Lower lobe of right lung (tissue), 2 donors: ENCODE measurements around the gene ZFAND5. TPM values are rescaled to one million over a fixed set of nuclear protein-coding genes. Genes with fewer than 3 reads are reported as not detected.
A peak's percentile ranks its signal among the peaks of the same experiment; 100 is the strongest.

ENCODE experiments used
- ATAC-seq, 2 donors: fragments of 200-7000 bp; cut with Tn5 transposase; one replicate each; pipeline ENCODE4 v1.9.1; 2020 to 2022; ENCODE audit warnings: mild to moderate bottlenecking in 2 of 2, moderate library complexity in 2 of 2
- DNase-seq: peaks from one replicate; pipeline ENCODE4 v3.0.0-alpha.2; 2020
- H3K27ac ChIP-seq: fragments of 200-600 bp; one replicate; pipeline ENCODE4 v1.8.0; 2022
- H3K27me3 ChIP-seq: fragments of 200-600 bp; one replicate; pipeline ENCODE4 v1.8.0; 2022; ENCODE audit warnings: low read depth
- H3K36me3 ChIP-seq: fragments of 200-600 bp; one replicate; pipeline ENCODE4 v1.8.0; 2022; ENCODE audit warnings: mild to moderate bottlenecking
- H3K4me1 ChIP-seq: fragments of 200-600 bp; one replicate; pipeline ENCODE4 v1.8.0; 2022
- H3K4me3 ChIP-seq: fragments of 200-600 bp; one replicate; pipeline ENCODE4 v1.8.0; 2022; ENCODE audit warnings: mild to moderate bottlenecking
- H3K9me3 ChIP-seq: fragments of 200-600 bp; one replicate; pipeline ENCODE4 v1.8.0; 2022
- CTCF ChIP-seq: fragments of 200-600 bp; IDR thresholded peaks from one replicate; pipeline ENCODE4 v1.8.0; 2022; ENCODE audit warnings: antibody characterized with exemption, mild to moderate bottlenecking
- intact Hi-C: fragments of 100-400 bp; cut with DNase I; formaldehyde crosslinking; loops from one replicate; pipeline ENCODE4 v1.11.0; 2022
- long read RNA-seq: library from polyadenylated mRNA; unstranded; transcript quantifications from one replicate; pipeline ENCODE4 v2.0.0, GENCODE V29; 2021
- total RNA-seq: library from RNA; stranded (reverse); fragmentation: NEBNext Ultra II Directional; extraction: Animal tissue kit (Norgen Biotek cat#: 25700); gene quantifications from one replicate; pipeline ENCODE4 v1.2.1, GENCODE V29; 2021
- donor health status: DM: no; HTN: yes; CAD: no; lungs with severe emphysema.

The ZFAND5 gene
- 206 TPM for total RNA-seq
- long read RNA-seq, transcript ZFAND5-205 (7 exons, 2,785 nt) = minor isoform, 51 of 144 reads
- long read RNA-seq, transcript ZFAND5-206 (4 exons, 553 nt) = minor isoform, 6 of 144 reads
- long read RNA-seq, transcript ZFAND5-204 (6 exons, 2,686 nt) = major isoform, 59 of 144 reads
- long read RNA-seq, partial matches to known transcripts = 11 of 144 reads
- long read RNA-seq, other reads (novel, unspliced or antisense) = 15 of 144 reads

GRCh38 chr9:72364679-72365524 lies at the start of gene ZFAND5:
ZFAND5 (minus strand) TSS chr9:72365208; CDS start chr9:72360778, 4,430 bp downstream.
- peak within 1 kb of the TSS; percentile 78 for H3K4me3 ChIP-seq
- peaks cover 8% of the 10 kb centered on the region for H3K36me3 ChIP-seq
- peak; percentile 95 to 97 for ATAC-seq
- H3K4me1 ChIP-seq = peaks cover 31% of the 10 kb centered on the region
- intact Hi-C loops = no loop called here
- H3K27ac ChIP-seq = peak within 1 kb of the TSS; percentile 100
- no peaks in the 10 kb centered on the region for H3K9me3 ChIP-seq
- TF ChIP-seq CTCF = peak; percentile 7
- H3K27me3 ChIP-seq = no peaks in the 10 kb centered on the region
- peak; percentile 100 for DNase-seq

- ATAC-seq (no peak), DNase-seq (no peak)
- Histone ChIP-seq H3K9me3 (no peaks in the 10 kb centered on the region), H3K4me3 (no peak overlapping the region), H3K27me3 (no peaks in the 10 kb centered on the region), H3K36me3 (no peaks in the 10 kb centered on the region), H3K27ac (no peak overlapping the region), H3K4me1 (no peaks in the 10 kb centered on the region)
- intact Hi-C loops = no loop called here
- TF ChIP-seq CTCF = no peak
Observed at GRCh38 chr9:72412483-72413040, 47.6 kb upstream of the ZFAND5 start.

GRCh38 chr9:72410214-72410613 lies 45.2 kb upstream of the ZFAND5 start:
- no peaks in the 10 kb centered on the region for H3K4me1 ChIP-seq
- no peaks in the 10 kb centered on the region for H3K36me3 ChIP-seq
- ATAC-seq (no peak), DNase-seq (no peak)
- intact Hi-C loops = no loop called here
- no peak overlapping the region for H3K4me3 ChIP-seq
- no peaks in the 10 kb centered on the region for H3K27me3 ChIP-seq
- H3K27ac ChIP-seq = no peak overlapping the region
- H3K9me3 ChIP-seq = no peaks in the 10 kb centered on the region
- no peak for TF ChIP-seq CTCF

GRCh38 chr9:72407114-72407513 lies 42.1 kb upstream of the ZFAND5 start:
- TF ChIP-seq CTCF = no peak
- no peaks in the 10 kb centered on the region for H3K4me1 ChIP-seq
- ATAC-seq = no peak
- H3K4me3 ChIP-seq = no peak overlapping the region
- H3K9me3 ChIP-seq = no peaks in the 10 kb centered on the region
- no peak overlapping the region for H3K27ac ChIP-seq
- H3K36me3 ChIP-seq = no peaks in the 10 kb centered on the region
- no peaks in the 10 kb centered on the region for H3K27me3 ChIP-seq
- intact Hi-C loops = no loop called here
- no peak for DNase-seq

DNA sequence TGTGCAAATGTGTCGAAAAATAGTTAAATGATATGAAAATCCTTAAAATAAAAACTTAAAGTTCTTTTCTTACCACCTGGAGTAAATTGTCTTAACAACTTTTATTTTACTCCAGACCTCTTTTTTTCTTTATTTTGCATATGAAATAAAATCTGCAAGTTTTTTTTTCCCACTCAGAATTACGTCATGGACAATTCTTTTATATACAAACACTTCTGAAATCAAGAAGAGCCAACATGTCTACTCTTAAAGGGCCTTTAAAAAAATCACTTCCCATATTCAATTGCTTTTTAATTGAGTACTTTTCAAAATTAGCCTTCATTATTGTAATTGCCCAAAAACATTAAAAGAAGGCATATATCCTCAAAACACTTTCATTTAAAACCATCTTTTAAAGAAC lies 37.7 kb upstream of the ZFAND5 start:
- Histone ChIP-seq H3K36me3 (no peaks in the 10 kb centered on the region), H3K27ac (no peak overlapping the region), H3K9me3 (no peaks in the 10 kb centered on the region), H3K4me1 (no peaks in the 10 kb centered on the region), H3K4me3 (no peak overlapping the region), H3K27me3 (no peaks in the 10 kb centered on the region)
- DNase-seq (no peak), ATAC-seq (no peak)
- TF ChIP-seq CTCF = no peak
- intact Hi-C loops = no loop called here
